RPMI8226 (cell line): ENCODE measurements around the gene MTFR1L.

Experiments used
- DNase-seq: peaks from one replicate; pipeline ENCODE4 v3.0.0-alpha.2; 2015

Gene MTFR1L

DNA sequence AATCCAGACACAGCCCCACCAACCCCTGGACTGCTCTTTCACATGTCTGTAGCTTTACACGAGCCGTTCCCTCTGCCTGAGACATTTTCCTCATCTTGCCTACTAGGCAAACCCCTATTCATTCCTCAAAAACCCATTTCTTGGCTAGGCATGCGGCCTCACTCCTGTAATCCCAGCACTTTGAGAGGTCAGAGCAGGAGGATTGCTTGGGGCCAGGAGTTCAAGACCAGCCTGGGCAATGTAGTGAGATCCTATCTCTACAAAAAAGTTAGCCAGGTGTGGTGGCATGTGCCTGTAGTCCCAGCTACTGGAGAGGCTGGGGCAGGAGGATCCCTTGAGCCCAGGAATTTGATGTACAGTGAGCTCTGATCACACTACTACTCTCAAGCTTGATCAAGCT, 44.7 kb downstream of the MTFR1L start:
- DNase-seq, result no peak

- no peak for DNase-seq
These were observed 46.5 kb downstream of the MTFR1L start for GRCh38 chr1:25866288-25866687.

DNA sequence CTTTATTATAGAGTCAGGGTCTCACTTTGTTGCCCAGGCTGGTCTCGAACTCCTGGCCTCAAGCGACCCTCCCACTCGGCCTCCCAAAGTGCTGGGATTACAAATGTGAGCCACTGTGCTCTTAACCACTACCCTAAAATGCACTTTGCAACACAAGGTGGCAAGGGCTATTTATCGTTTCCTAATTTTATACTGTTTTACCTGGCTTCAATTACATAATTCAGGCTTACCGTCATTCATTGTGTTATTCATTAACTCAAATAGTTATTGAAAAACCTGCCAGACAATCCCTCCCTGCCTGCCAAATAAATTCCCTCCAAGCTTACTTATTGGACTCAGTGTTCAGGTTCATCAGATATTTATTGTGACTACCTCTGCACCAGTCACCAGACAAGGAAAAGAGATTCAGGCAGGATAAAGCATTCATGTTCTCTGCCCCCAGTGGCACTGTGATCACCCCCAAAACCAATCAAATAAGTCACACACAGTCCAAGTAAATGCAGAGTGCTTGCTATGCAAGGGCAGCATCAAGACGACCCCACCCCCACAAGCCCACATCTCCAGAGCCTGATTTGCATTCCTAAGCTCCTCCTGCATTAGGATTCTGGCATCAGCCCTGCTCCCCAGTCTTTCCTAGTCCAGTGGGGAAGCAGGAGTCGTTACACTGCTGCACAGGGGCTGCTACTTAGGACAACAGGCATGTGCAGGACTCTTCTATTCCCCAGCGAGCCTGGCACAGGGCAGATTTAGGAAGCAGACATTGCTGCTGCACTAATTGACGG, 47.6 kb downstream of the MTFR1L start:
- no peak for DNase-seq

DNA sequence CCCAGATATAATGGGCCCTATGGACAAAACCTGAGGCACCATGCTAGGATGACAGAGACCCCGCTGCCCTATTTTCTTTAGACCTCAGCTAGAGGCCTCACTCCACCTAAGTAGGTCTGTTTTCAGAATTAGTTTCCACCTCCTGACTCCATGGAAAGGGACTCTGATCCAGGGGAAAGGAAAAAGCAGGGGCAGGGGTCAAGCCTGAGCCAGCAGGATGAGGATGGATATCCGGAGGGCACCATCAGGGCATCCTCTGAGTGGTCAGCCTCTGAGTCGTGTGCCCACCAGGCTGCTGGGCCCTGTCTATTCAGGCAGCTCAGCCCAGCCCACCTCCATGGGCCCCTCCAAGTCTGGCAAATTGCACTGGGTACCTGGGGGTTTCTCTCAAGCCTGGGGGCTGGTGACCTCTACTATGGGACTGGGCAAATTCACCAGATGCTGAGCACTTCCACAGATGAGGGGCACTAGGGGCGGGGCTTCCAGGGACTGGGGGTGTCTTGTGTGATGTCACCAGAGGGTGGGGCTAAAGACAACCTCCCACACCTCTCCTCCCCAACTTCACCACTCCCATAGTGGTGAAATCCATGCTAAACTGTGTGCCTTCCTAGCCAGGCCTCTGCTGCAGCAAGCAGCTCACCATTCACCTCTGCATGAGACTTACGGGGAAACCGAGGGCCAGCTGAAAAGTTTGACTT, 50.3 kb downstream of the MTFR1L start:
- no peak for DNase-seq

DNA sequence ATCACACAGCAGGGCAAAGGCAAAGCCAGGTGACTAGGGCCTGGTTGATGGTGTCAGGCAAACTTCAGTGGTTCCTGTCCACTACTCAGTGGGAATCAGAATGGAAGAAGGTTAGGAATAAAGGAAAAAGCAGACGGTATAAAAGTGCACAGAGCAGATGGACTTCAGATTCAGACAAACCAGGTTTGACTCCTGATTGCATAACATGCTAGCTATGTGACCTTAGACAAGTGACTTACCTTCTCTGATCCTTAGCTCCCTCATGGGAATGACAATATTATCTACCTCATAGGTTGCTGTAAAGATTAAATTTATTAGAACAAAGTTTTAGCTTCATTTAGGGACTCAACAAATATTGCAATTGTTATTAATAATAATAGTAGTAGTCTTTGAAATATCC, 50.9 kb downstream of the MTFR1L start:
- no peak for DNase-seq

DNA sequence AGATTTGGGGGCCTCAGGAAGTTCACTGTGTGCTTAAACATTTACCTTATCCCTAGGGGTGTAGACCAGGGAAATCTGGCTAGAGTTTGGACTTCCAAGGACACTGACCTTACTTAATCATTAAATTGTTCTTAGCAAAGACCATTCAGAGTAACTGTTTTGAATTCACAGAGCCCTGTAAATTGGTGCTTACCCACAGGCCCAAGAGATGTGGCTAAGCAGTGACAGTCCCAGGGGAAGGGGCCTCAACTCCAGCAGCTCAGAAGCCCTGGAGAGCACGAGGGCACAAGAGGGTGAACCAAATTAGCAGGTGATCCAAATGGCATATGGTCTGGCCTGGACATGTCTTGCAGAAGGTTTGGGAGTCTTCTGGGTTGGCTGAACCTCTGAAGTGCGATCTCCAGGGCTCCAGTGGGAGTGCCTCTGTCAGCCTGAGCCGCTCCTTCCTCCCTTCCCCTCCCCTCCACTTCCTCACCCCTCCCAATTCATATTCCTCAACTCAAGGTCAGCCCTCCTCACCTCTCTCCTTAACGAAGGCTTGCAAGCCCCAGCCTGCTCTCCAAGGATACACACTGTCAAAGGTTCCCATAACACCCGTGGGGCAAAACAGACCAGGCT, 51.4 kb downstream of the MTFR1L start:
- no peak for DNase-seq

- DNase-seq, result no peak
These were observed 52.1 kb downstream of the MTFR1L start for GRCh38 chr1:25871704-25872494.

GRCh38 chr1:25872713-25873112, 53.0 kb downstream of the MTFR1L start:
- peak; percentile 82 for DNase-seq

GRCh38 chr1:25873120-25873519, 53.4 kb downstream of the MTFR1L start:
- peak; percentile 70 for DNase-seq

- no peak for DNase-seq
These were observed 54.5 kb downstream of the MTFR1L start for GRCh38 chr1:25874209-25874608.

GRCh38 chr1:25874635-25875153, 54.9 kb downstream of the MTFR1L start:
- DNase-seq, result no peak

DNA sequence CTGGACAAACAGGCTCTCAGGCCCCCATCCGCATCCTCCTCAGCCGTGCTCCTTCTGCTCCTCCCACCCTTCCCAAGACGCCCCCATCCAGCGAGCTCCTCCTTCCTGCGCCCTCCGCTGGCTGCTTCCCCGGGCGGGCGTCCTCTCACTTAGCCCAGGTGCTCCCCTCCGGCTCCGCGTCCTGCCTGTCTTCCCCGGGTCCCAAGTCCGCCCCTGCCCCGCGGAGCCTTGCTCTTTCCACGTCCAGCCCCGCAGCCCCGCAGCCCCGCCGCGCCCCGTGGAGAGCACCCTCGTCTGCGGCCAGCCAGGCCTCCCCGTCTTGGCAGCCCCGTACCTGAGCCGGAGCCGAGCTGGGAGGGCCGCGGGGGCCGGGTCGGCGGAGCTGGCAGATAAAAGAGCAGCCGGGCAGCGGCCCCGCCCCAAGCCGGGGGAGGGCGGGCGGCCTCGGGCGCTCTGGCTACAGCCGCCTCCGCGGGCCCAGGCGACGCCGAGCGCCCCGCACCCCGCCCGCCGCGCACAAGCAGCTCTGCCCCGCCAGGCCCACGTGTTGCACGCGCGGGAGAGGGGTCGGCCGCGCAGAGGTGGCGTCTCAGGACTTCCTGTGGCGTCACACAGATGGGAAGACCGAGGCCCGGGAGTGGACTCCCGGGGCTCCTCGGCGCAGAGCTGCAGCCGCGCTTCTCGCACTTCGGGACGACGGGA, 55.6 kb downstream of the MTFR1L start, which contains the start of gene PAQR7:
PAQR7 (minus strand) TSS at position 555 of the 702 bp plus-strand sequence. CDS start 11,869 bp downstream, outside the sequence.
- DNase-seq, result peak; percentile 82

DNA sequence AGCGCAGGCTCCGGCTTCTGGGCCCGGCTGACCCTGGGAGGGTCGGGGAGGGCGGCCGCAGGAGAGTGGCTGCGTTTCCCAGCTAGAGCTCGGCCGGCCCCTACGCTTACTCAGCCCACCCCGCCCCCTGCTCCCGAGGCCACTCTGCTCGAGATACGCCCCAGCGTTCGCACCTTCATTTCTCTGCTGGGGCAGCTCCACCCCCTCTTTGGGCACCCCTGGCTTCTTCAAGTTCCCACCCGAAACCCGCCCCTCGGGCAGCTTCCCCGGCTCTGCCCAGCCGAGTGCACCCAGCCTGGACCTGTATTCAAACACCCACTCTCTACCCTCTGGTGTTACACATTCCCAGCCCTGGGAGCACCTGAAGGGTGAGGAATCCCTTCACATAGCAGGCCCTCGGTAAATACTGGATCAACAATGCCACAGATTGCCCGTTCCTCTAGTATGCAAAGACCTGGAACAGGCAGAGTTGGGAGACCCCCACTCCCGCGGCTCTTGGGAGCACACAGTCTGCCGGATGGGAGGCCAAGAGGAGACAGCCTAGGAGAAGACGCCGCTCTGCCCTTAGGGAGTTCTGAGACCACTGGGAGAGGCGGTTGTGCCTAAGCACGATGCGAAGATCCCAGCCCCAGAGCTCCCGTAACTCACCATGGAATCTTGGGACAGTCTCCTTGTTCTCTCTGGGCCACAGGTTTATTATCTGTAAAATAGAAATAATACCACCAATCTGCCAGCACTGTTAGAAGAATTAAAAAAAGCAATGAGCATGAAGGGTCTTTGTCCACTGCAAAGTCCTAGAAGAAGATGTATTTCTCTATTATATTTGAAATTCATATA, 56.3 kb downstream of the MTFR1L start:
- no peak for DNase-seq

DNA sequence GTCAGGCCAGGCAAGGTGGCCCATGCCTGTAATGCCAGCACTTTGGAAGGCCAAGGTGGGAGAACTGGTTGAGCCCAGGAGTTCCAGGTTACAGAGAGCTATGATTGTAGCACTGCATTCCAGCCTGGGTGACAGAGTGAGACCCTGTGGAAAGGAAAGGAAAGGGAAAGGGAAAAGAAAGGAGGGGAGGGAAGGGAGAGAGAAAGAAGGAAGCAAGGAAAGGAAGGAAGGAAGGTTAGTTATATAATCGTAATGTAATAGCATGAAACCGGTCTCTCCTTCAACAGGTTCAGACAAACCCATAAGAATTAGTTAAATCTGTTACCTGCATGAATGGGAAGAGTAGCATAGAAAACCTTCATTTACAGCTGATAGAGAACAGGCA, 56.9 kb downstream of the MTFR1L start:
- no peak for DNase-seq

- DNase-seq, result no peak
These were observed 57.4 kb downstream of the MTFR1L start for GRCh38 chr1:25877155-25877554.

GRCh38 chr1:25878690-25879089, 58.9 kb downstream of the MTFR1L start:
- no peak for DNase-seq

GRCh38 chr1:25879675-25880074, 59.9 kb downstream of the MTFR1L start:
- no peak for DNase-seq

GRCh38 chr1:25880518-25880917, 60.8 kb downstream of the MTFR1L start:
- no peak for DNase-seq

- DNase-seq, result no peak
These were observed 61.5 kb downstream of the MTFR1L start for GRCh38 chr1:25881266-25881665.
